ENCODE measurements around the gene ROBO1. TPM values are rescaled to one million over a fixed set of nuclear protein-coding genes. Genes with fewer than 3 reads are reported as not detected.

Gene ROBO1
- total RNA-seq, 1 donor from 2014 or later: 13.4 TPM

DNA sequence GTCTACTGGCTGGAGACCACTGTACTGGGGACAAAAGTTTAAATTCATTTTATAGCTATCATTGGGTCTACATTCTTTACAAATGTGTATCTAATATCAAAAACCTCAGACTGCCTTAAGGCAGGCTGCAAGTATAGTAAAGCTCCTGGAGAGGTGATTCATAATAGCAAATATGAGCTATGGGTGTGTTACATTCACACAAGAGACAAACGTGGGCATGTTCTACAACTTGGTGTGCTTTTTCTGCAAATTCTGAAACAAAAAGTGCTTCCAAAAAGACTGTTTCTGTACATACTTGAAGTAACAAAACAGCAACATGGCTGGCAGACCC is 1101.4 kb downstream of the ROBO1 start:
- Histone ChIP-seq H3K4me3 (no peak overlapping the region), H3K27ac (no peak overlapping the region), H3K4me1 (no peaks in the 10 kb centered on the region), H3K36me3 (peaks cover 0 to 7% of the 10 kb centered on the region in 2 donors), H3K9me3 (no peaks in the 10 kb centered on the region), H3K27me3 (no peaks in the 10 kb centered on the region)
- intact Hi-C loops (cut with DNase I): loop anchor here (10.0 kb wide), 1 partner anchor 698 kb away; no protein-coding TSS in a partner anchor
- TF ChIP-seq, protein P1, sequence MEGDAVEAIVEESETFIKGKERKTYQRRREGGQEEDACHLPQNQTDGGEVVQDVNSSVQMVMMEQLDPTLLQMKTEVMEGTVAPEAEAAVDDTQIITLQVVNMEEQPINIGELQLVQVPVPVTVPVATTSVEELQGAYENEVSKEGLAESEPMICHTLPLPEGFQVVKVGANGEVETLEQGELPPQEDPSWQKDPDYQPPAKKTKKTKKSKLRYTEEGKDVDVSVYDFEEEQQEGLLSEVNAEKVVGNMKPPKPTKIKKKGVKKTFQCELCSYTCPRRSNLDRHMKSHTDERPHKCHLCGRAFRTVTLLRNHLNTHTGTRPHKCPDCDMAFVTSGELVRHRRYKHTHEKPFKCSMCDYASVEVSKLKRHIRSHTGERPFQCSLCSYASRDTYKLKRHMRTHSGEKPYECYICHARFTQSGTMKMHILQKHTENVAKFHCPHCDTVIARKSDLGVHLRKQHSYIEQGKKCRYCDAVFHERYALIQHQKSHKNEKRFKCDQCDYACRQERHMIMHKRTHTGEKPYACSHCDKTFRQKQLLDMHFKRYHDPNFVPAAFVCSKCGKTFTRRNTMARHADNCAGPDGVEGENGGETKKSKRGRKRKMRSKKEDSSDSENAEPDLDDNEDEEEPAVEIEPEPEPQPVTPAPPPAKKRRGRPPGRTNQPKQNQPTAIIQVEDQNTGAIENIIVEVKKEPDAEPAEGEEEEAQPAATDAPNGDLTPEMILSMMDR (IDR thresholded peaks at IDR 0.05): no peak
- no peak for DNase-seq (ENCODE audit: low spot score in 2 of 2)

DNA sequence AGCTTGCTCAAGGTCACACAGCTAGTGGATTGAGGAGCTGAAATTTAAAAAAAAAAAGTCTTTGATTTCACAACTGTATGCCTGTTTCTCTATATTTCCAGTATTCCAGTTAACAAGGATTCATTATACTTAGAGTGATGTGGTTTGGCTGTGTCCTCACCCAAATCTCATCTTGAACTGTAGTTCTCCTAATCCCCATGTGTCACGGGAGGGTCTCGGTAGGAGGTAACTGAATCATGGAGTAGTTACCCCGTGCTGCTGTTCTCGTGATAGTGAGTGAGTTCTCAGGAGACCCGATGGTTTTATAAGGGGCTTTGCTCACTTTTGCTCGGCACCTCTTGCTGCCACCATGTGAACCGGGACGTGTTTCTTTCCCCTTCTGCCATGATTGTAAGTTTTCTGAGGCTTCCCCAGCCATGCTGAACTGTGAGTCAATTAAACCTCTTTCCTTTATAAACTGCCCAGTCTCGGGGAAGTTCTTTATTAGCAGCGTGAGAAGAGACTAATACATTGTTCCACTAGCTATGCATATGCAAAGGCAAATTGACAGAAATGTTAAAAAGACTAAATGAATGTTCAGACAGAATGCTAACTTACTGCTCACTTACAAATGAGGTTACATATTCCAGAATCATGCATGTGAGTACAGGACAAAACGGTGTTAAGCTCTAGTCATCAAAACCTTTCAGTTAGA is 1101.9 kb downstream of the ROBO1 start:
- H3K27me3 ChIP-seq: no peaks in the 10 kb centered on the region
- no peaks in the 10 kb centered on the region for H3K9me3 ChIP-seq
- no peak overlapping the region for H3K4me3 ChIP-seq
- H3K27ac ChIP-seq: no peak overlapping the region
- DNase-seq (ENCODE audit: low spot score in 2 of 2): no peak
- H3K4me1 ChIP-seq: no peaks in the 10 kb centered on the region
- TF ChIP-seq, protein P1 (IDR thresholded peaks at IDR 0.05): no peak
- peaks cover 0 to 7% of the 10 kb centered on the region in 2 donors for H3K36me3 ChIP-seq
- intact Hi-C loops (cut with DNase I): loop anchor here (10.0 kb wide), 1 partner anchor 699 kb away; no protein-coding TSS in a partner anchor

DNA sequence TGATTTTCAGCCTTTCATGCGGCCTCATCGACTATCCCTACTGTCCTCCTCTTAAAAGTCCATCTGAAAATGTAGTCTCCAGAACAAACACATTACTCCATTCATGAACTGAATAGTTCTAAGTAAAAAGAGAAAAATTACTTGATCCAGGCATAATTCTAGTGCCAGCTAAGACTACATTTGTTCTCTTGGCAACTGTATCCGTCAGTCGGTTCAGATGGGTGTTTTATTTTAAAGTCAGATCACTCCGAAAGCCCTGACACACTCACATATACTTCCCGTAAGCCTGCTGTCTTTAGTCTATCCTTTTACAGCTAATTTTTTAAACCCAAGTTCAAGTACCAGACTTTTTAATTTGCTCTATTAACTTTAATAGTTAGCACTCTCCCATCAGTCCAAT is 1102.7 kb downstream of the ROBO1 start:
- intact Hi-C loops (cut with DNase I): loop anchor here (10.0 kb wide), 1 partner anchor 700 kb away; no protein-coding TSS in a partner anchor
- no peak for DNase-seq (ENCODE audit: low spot score in 2 of 2)

DNA sequence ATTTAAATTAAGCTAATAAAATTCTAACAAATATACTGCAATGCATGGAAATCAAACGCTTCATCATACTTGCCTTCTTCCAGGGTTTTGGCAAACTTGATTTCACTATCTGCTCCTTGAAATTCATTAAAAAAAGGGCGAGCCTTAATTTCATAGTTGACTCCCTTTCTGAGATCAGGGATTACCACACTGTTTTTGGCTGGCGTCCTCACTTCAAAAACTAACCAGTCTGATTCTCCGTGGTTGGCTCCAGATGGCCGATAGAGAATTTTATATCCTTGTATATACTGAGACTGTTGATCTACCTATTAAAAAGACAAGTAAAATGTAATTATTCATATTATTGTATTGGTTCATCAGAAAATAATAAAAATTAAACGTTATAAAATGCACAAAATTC is 1106.8 kb downstream of the ROBO1 start:
- no peak overlapping the region for H3K4me3 ChIP-seq
- TF ChIP-seq, protein P1 (IDR thresholded peaks at IDR 0.05): no peak
- H3K27ac ChIP-seq: no peak overlapping the region
- no peaks in the 10 kb centered on the region for H3K36me3 ChIP-seq
- intact Hi-C loops (cut with DNase I): loop anchor here (10.0 kb wide), 1 partner anchor 704 kb away; no protein-coding TSS in a partner anchor
- DNase-seq (ENCODE audit: low spot score in 2 of 2): no peak
- no peaks in the 10 kb centered on the region for H3K27me3 ChIP-seq
- H3K9me3 ChIP-seq: no peaks in the 10 kb centered on the region
- no peaks in the 10 kb centered on the region for H3K4me1 ChIP-seq

More for the DNA sequence above, 1102.7 kb downstream of the ROBO1 start:
- Histone ChIP-seq H3K36me3 (peaks cover 0 to 7% of the 10 kb centered on the region in 2 donors), H3K9me3 (no peaks in the 10 kb centered on the region), H3K27me3 (no peaks in the 10 kb centered on the region), H3K27ac (no peak overlapping the region), H3K4me1 (no peaks in the 10 kb centered on the region), H3K4me3 (no peak overlapping the region)
- TF ChIP-seq, protein P1 (IDR thresholded peaks at IDR 0.05): no peak

DNA sequence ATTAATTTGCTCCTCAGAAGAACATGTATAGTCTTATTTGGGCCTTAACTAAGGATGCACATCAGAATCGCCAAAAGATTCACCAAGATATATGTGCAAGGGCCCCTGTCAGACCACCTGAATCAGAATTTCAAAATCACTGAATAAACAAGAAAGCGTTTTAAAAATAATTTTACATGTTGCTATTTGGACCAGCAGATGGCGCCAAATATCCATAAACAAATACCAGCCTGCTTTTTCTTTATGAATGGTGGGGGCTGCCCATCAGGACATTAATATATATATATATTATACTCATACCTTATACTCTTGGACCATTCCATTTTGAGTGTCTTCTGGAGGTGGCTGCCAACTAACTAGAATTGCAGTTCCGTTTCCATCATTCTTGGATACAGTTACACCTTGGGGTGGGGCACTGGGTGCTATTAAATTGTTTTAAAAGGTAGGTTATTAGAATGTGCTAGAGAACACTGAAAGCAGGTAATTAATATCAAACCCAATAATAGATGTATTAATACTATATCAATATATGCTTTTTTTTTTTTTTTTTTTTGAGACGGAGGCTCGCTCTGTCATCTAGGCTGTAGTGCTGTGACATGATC is 1108.3 kb downstream of the ROBO1 start:
- H3K27me3 ChIP-seq: no peaks in the 10 kb centered on the region
- no peak overlapping the region for H3K4me3 ChIP-seq
- no peaks in the 10 kb centered on the region for H3K4me1 ChIP-seq
- no peak for DNase-seq (ENCODE audit: low spot score in 2 of 2)
- intact Hi-C loops (cut with DNase I): loop anchor here (1.0 kb wide), 1 partner anchor 374 kb away; no protein-coding TSS in a partner anchor
- no peak overlapping the region for H3K27ac ChIP-seq
- no peaks in the 10 kb centered on the region for H3K36me3 ChIP-seq
- TF ChIP-seq, protein P1 (IDR thresholded peaks at IDR 0.05): peak; percentile 30 to 79 (median 56)
- no peaks in the 10 kb centered on the region for H3K9me3 ChIP-seq

Data from ascending aorta (tissue), 2 donors.